Kidney epithelial cell (primary cell): ENCODE measurements around the gene THBS3. TPM values are rescaled to one million over a fixed set of nuclear protein-coding genes. Genes with fewer than 3 reads are reported as not detected.
A peak's percentile ranks its signal among the peaks of the same experiment; 100 is the strongest.

Experiments used
- DNase-seq: peaks from one replicate; pipeline ENCODE4 v3.0.0-alpha.2; 2010; ENCODE audit warnings: low read depth
- H3K27me3 ChIP-seq: 2 replicates; pipeline ENCODE4 v1.6.0; 2011; ENCODE audit warnings: low read length; ENCODE audit not compliant: control insufficient read depth, insufficient read depth
- H3K36me3 ChIP-seq: 2 replicates; pipeline ENCODE4 v1.5.1; 2011; ENCODE audit warnings: low read length; ENCODE audit not compliant: control insufficient read depth, insufficient read depth
- H3K4me3 ChIP-seq: 2 replicates; pipeline ENCODE4 v1.5.1; 2011; ENCODE audit warnings: low read depth, mild to moderate bottlenecking, control low read depth, low read length
- total RNA-seq: library from RNA; depleted of rRNA; stranded (reverse); fragments of >200 nt; gene quantifications from 2 replicates; pipeline ENCODE4 v1.2.3, GENCODE V29; 2015
- TF ChIP-seq, protein P1 (sequence below): IDR thresholded peaks from 2 replicates; pipeline ENCODE4 v1.5.1; 2011; ENCODE audit warnings: mild to moderate bottlenecking, moderate library complexity, low read length, control low read depth, inconsistent platforms; ENCODE audit not compliant: insufficient read depth, poor library complexity, severe bottlenecking

The THBS3 gene
- total RNA-seq, 1 donor from 2014 or later = 51.5 TPM

DNA sequence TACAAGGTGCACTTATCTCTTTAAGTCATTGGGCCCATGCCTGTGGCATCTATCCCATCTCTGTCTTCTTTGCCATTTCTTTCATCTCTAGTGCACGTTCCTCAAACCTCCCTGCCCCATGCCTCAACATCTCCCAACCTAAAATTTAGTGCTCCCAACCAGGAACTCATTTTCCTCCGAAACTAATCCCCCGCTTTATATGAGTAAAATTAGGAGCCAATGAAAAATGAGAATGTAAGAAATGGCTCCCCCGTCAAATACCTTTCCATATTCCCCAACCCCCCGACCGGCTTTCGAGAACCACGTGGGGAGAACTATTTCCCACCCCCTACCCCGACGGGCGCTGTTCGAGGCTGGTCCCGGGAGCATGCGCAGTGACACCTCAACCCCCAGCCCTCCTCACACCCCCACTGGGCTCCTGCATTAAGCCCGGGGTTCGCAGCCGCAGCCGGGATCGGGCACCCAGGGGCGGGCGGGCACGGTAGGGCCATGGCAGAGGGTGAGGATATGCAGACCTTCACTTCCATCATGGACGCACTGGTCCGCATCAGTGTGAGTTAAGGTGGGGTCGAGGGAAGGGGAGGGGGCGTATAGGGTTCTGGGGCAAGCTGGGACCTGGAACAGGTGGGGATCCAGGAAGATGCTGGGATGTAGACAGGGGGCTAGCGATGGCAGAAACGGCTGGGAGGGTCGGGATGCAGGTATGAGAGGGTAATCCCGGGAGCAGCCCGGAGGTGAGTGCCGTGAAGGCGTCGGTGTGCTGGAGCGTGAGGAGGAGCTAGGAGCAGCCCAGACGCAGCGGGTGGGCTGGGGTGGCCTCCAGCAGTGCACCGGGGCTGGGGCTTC lies 34.0 kb downstream of the THBS3 start, which contains the start of gene TRIM46:
Gene TRIM46 (plus strand): TSS at position 372 of the 846 bp plus-strand sequence. CDS start 118 bp downstream, at position 490.
- TF ChIP-seq, protein P1, sequence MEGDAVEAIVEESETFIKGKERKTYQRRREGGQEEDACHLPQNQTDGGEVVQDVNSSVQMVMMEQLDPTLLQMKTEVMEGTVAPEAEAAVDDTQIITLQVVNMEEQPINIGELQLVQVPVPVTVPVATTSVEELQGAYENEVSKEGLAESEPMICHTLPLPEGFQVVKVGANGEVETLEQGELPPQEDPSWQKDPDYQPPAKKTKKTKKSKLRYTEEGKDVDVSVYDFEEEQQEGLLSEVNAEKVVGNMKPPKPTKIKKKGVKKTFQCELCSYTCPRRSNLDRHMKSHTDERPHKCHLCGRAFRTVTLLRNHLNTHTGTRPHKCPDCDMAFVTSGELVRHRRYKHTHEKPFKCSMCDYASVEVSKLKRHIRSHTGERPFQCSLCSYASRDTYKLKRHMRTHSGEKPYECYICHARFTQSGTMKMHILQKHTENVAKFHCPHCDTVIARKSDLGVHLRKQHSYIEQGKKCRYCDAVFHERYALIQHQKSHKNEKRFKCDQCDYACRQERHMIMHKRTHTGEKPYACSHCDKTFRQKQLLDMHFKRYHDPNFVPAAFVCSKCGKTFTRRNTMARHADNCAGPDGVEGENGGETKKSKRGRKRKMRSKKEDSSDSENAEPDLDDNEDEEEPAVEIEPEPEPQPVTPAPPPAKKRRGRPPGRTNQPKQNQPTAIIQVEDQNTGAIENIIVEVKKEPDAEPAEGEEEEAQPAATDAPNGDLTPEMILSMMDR = no peak
- Histone ChIP-seq H3K27me3 (no peaks in the 10 kb centered on the region), H3K4me3 (peak within 1 kb of the TSS; percentile 85), H3K36me3 (peaks cover 5% of the 10 kb centered on the region)
- DNase-seq = no peak

DNA sequence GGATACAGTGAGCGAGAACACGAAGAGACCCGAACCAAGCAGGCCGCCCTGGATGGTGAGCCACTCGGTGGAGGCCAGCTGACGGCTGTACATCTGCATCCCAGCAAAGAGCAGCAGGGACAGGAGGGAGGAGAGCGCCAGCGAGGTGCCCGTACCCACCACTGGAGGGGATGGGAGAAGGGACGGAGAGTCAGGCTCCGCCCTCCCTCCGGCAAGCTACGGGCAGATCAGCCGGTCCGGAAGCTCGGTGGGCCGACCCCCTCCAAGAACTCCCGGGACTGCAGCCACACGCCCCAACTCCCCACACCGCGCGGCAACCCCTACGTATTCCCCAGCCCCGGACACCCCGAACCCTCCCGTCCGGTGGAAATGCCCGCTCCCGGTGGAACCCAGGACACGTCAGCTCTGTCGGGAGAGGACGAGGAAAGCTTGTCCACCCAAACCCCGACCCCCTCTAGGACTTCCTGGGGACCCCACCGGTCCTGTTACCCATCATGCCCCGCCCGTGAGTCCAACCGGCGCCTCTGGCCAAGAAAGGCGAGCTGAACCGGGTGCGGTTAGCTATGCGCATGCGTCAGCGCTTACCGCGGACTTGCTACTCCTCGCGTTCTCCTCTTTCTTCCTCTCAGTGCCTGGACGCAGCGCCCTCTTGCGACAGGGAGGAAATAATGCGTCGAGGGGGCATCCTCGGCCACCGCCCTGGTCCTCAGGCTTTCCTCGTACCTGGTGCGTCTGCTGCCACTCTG lies 34.8 kb downstream of the THBS3 start, which contains the start of gene KRTCAP2:
Gene KRTCAP2 (minus strand): TSS at position 573 of the 746 bp plus-strand sequence. CDS start 80 bp downstream, at position 493.
- no peaks in the 10 kb centered on the region for H3K27me3 ChIP-seq
- peak within 1 kb of the TSS; percentile 85 for H3K4me3 ChIP-seq
- peak; percentile 86 for DNase-seq
- TF ChIP-seq, protein P1 = peak; percentile 90
- H3K36me3 ChIP-seq = peaks cover 1% of the 10 kb centered on the region

DNA sequence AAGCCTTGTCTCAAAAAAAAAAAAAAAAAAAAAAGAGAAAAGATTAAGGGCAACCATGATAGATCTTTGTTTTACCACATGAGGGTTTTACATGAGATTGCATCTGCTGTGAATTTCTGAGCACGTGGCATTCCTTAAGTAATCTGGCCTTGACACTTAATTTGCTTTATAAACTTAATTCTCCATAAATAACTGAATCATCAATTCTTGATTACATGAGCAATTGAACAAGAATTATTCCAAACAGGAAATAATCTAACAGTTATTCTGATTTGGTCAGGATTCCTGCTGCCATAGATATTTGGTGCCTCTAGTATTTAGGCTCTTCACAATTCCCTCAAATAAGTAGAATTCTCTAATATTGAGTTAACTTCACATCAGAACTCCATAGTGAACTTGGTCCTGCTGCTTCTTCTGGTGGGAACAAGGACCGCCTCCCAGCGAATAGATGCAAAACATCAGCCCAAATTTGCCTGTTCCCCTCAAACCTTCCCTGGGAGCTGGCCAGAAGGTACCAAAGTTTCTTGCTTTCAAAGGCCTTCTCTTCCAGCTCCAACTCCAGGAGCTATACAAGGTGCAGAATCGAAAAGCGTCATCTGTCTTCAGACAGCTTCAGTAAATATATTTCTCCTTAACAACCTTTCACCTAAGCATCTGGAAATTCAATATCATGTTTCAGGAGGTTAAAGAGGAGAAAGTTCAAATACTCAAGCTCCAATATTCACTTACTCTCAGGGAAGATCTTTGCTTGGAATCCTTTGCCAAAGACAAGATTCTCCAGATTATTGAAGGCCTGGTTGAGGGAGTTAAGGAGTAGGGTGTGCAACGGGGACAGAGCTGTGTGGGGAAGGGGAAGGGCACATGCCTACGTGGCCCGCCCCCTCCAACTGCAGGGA lies 35.6 kb downstream of the THBS3 start:
- TF ChIP-seq, protein P1 = no peak
- Histone ChIP-seq H3K36me3 (peaks cover under 1% of the 10 kb centered on the region), H3K4me3 (peak overlapping the region; percentile 85), H3K27me3 (peaks cover 2% of the 10 kb centered on the region)
- DNase-seq = no peak

DNA sequence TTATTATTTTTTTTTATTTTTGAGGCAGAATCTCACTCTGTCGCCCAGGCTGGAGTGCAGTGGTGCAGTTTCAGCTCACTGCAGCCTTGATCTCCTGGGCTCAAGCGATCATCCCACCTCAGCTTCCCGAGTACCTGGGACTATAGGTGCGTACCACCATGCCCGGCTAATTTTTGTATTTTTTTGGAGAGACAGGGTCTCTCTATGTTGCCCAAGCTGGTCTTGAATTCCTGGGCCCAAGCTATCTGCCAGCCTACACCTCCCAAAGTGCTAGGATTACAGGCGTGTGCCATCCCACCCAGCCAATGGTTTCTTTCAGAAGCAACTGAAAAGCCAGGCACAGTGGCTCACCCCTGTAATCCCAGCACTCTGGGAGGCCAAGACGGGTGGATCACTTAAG lies 36.9 kb downstream of the THBS3 start:
- no peaks in the 10 kb centered on the region for H3K36me3 ChIP-seq
- H3K4me3 ChIP-seq = no peak overlapping the region
- TF ChIP-seq, protein P1 = no peak
- no peak for DNase-seq
- H3K27me3 ChIP-seq = peaks cover 8% of the 10 kb centered on the region

DNA sequence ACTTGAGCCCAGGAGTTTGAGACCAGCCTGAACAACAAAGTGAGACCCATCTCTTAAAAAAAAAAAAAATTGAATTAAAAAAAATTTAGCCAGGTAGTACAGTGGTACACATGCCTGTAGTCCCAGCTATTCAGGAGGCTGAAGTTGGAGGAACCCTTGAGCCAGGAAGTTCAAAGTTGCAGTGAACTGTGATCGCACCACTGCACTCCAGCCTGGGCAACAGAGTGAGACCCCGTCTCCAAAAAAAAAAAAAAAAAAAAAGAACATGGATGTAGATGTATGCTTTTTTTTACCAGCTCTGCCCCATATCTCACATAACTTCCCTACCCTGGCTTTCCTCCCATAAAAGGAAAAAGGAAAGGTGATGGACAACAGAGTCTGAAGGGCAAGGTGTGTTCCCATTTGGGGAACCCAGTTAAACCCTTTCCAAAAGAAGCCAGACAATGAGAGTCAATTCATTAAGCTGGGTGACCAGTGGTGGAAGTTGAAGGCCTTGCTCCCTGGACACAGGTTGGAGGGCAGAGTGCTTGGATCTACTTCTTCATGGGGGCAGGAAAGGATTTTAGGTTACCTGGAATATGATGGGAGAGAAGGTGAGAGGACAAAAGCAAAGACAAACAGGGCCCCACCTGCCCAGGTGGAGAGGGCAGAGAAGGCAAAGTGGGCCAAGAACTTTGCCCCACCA lies 37.5 kb downstream of the THBS3 start:
- TF ChIP-seq, protein P1 = no peak
- no peaks in the 10 kb centered on the region for H3K36me3 ChIP-seq
- no peak for DNase-seq
- H3K27me3 ChIP-seq = peaks cover 8% of the 10 kb centered on the region
- no peak overlapping the region for H3K4me3 ChIP-seq
